HG03159 (cell line): Measurements from ENCODE around the gene TSPAN9.

ENCODE experiments used
- ATAC-seq: cut with Tn5 transposase; IDR thresholded peaks from one replicate; pipeline ENCODE4 v1.9.1; 2021; ENCODE audit warnings: mild to moderate bottlenecking, moderate library complexity; ENCODE audit not compliant: unreplicated experiment

TSPAN9 gene

DNA sequence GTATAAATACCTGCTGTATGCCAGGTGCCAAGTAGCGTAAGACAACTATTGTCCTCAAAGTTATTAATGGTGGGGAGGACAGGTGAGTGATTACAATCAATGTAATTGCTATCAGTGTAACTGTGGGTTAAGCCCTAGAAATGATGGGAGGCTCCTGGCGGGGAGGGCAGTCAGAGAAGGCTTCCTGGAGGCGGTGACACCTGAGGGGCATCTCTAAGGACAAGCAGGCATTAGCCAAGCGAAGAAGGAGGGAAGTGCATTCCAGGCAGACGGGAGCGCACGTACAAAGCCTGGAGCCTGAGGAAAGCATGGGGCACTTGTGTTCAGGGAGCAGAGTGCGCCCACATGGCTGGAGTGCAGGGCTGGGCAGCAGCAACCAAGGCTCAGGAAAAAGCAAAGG, 230.9 kb downstream of the TSPAN9 start:
- ATAC-seq, result no peak

DNA sequence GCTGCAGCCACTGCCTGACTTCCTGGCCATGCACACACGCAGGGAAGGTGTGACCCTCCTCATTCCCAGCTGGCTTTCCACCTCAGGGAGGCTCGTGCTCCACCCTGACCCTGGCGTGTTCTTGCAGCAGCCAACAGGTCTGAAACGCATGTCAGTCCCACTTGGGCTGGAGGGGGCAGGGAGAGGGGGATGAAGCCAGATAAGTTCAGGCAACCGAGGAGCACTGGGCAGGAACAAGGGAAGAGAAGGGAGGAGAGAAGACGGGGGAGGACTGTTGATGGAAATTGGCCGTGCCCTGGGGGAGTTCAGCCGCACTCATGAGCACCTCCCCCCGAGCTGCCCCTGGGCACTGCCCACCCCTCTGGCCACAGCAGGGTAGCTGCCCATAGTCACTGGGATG, 231.4 kb downstream of the TSPAN9 start:
- no peak for ATAC-seq

- ATAC-seq, result no peak
Observed at GRCh38 chr12:3309805-3310204, 232.6 kb downstream of the TSPAN9 start.

- no peak for ATAC-seq
Observed at GRCh38 chr12:3310271-3311026, 233.3 kb downstream of the TSPAN9 start.

- ATAC-seq, result no peak
Observed at GRCh38 chr12:3311027-3311402, 233.8 kb downstream of the TSPAN9 start.

DNA sequence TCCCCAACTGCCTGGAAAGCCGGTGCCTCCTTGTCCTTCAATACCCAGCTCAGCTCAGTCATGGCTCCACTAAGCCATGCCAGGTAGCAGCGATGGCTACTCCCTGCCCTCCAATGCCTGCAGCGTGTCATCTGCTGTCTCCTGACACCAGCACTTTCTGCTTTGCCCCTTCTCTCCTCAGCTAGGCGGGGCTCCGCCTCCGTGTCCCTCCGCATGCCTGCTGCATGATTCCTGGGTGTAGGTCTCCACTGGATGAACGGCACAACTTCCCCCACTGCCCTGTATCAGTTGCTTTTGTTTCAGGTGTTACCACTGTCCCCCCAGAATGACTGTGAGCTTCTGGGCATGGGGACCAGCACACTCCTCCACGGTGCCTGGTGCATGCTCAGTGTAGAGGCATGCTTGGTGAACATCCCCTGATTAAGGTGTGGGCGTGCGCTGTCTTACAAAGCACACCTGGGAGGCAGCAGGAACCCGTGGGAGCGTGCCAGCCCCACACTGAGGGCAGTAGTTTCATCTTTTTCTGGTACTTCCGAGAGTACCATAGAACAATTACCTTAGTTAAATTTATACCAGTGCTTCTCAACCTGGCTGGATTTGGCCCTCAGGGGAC, 234.4 kb downstream of the TSPAN9 start:
- no peak for ATAC-seq

- ATAC-seq, result no peak
Observed at GRCh38 chr12:3313066-3313465, 235.9 kb downstream of the TSPAN9 start.

GRCh38 chr12:3313675-3314663, 236.8 kb downstream of the TSPAN9 start:
- no peak for ATAC-seq

- no peak for ATAC-seq
Observed at GRCh38 chr12:3315201-3315661, 238.1 kb downstream of the TSPAN9 start.

- ATAC-seq, result no peak
Observed at GRCh38 chr12:3316776-3317480, 239.7 kb downstream of the TSPAN9 start.

- ATAC-seq, result no peak
Observed at GRCh38 chr12:3317481-3317815, 240.3 kb downstream of the TSPAN9 start.

GRCh38 chr12:3317841-3318501, 240.8 kb downstream of the TSPAN9 start:
- ATAC-seq, result no peak

GRCh38 chr12:3319723-3320492, 242.7 kb downstream of the TSPAN9 start:
- no peak for ATAC-seq

- ATAC-seq, result no peak
Observed at GRCh38 chr12:3320881-3321509, 243.8 kb downstream of the TSPAN9 start.

- no peak for ATAC-seq
Observed at GRCh38 chr12:3321881-3322280, 244.7 kb downstream of the TSPAN9 start.

DNA sequence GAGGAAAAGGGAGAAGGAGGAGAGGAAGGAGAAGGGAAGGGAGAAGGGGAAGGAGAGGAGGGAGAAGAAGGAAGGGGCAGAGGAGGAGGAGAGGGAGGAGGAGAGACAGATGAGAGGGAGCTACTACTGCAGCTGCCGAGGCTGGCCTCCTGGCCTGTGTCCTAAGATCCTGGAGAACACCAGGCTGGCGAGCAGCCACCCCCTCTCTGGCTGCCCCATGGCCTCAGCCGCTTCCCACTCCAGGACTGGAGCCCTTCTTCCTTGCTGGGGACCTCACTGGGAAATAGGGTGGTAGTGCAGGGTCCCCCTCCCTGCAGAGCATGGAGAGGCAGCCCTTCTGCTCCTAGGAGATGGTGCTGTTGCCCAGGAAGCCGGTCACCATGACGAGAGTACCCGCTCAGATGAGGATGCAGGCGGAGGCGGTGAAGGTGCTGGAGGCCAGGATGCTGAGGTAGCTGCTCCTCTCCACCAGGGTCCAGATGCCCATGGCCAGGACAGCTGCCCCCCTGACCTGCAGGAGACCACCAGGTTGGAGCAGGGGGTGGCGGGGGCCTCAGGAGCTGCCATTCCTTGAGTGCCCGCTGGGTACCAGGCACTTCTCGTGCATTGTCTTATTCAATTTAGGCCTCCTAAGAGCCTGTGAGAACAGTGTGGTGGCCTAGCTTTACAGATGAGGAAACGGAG, 246.0 kb downstream of the TSPAN9 start:
- no peak for ATAC-seq

- no peak for ATAC-seq
Observed at GRCh38 chr12:3325736-3326135, 248.6 kb downstream of the TSPAN9 start.

GRCh38 chr12:3326156-3326849, 249.1 kb downstream of the TSPAN9 start:
- ATAC-seq, result no peak
